ENCODE measurements around the gene DGKZ.

DNA sequence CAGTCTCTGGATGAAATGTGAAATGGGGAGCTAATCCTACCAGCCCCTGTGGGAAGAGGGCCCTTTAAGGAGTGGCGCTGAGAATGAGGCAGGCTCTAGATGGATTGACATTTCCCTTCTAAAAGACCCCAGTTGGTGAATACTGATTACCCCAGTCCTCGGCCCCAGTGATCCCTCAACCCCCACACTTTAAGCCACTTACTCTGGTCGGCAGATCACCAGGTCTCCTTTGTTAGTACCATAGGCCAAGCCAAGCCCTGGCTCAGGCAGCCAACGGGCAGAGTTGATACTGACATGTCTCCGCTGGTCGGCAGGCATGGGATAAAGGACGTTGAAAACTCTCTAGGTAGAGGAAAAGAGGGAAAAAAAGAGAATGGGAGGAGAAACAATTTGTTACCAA, 70.4 kb downstream of the DGKZ start:
- TF ChIP-seq CTCF (IDR thresholded peaks at IDR 0.05), result no peak
- no peak for TF ChIP-seq POLR2A (IDR thresholded peaks at IDR 0.05)
